ENCODE data around the gene STARD9. TPM values are rescaled to one million over a fixed set of nuclear protein-coding genes. Genes with fewer than 3 reads are reported as not detected.
"Not testable (repeated sequence)": the region's sequence is repeated elsewhere in the genome, so short reads cannot be mapped to it uniquely, and the experiment has no call there.

The STARD9 gene
- polyA plus RNA-seq (2014; cell fraction: cytosol; rRNA removed), result 7.2 and 8.7 TPM in 2 replicates
- 40.5 and 66.8 TPM in 2 replicates for polyA plus RNA-seq (2014; cell fraction: nucleus; rRNA removed)

DNA sequence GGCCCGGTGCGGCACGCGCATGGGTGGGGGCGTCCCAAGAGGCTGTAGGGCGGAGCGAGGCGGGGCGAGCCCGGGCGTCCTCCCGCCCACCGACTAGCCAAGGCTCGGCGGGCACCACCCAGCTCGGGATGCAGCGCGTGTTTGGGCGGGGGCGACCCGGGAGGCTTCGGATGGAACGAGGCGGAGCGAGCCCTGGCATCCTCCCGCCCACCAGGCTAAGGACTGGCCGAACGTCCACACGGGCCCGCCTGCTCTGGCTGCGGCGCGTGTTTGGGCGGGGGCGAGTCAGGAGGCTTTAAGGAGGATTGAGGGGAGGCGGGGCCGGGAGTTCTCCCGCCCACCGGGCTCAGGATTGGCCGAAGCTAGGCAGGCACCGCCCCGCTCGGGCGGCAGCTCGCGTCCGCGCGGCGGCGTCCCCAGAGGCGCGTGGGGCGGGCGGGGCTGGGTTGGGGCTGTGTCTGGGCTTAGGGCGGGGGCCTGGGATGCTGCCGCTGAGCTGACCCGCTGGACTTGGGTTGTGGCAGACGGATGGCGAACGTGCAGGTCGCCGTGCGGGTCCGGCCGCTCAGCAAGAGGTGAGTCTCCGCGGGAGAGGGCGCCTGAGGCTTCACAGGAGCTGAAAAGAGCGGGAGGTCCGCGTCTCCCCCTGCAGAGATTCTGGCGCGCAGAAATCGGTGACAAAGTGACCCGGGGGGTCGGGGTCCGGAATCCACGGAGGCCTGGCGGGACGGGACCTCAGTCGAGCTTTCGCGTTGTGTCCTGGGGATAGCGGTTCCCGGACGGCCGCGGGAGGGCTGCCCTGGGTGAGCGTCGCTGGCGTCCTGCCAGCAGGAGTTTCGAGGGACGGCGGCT lies at the start of gene STARD9:
STARD9 (plus strand) TSS at position 419 of the 852 bp plus-strand sequence; CDS start at position 529, 110 bp downstream.
- peak; percentile 99 for DNase-seq (ENCODE audit: low spot score)

DNA sequence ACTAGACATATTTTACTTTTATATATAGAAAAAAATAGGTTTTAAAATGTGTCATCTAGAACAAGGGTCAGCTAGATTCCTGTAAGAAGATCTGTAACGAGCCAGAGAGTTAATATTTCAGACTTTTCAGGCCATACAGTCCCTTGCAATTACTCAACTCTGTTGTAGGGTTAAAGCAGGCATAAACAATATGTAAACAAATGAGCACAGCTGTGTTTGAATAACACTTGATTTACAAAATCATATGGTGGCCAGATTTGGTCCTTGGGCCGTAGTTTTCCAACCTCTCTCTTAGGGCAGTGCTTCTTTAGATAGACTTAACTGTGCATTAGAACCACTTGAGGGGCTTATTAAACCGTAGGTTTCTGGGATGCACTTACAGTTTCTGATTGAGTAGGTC lies 46.4 kb upstream of the STARD9 start:
- no peak for DNase-seq (ENCODE audit: low spot score)

DNA sequence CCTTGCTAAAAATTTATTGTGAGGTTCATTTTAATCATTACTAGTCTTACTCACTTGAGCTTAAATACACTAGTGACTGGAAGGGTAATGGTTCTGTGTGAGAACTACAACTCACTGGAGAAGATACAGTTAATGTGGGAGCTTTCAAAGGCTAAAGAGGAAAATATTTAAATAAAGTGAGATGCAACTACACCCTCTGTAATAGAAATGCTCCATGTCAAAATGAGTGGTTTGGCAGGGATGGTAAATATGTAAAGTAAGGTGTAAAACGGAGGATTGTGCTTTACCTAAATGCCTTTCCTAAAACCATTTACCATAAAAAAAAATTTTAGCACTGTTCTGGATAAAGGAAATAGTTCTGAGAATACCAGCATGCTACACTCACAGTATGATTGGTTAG lies 42.2 kb upstream of the STARD9 start:
- no peak for DNase-seq (ENCODE audit: low spot score)

DNA sequence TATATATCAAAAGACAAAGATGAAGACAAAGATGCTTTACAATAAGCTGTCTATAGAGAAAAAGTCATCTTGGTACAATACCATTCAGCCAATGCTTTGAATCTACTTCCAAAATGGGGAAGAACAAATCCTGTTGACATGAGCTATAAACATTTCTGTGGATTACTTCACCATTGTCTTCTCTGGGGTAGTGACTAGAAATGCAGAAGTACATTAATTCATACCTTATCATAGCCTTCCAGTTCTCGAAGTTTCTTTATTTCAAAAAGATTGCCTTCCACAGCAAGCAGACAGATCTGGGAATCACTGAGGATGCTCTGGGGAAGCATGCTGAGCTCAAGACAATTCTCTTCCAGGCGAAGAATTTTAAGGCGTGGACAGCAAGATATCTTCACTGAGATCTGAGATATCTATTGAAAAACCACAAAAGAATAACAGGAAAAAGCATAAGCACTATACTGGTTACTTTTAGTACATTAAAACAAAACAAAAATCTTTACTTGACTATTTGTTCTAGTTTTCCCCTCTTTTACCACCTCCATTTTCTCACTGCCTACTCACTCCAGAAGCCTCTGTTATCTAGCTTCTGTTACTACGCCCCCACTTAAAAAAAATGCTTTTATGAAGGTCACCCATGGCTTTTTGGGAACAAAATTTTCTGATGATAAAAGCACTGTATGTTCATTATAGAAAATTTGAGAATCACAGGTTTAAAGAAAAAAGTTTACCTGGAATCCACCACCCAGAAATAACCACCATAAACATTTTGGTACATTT lies 30.4 kb upstream of the STARD9 start:
- DNase-seq (ENCODE audit: low spot score), result no peak

DNA sequence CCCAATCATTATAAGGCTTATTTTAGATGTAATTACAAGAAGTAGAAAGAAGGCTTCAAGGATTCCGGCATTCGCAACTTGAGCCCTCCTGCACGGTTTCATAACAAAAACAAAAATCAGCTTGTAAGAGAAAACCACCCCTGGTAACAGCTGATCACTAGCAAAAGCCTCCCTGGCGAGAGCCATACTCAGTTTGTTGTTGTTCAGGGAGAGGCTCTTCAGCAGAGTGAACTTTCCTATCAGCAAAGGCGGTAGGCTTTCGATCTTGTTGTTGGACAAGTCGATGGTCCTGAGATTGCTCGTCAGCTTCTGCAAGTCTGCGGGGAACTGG lies 27.5 kb upstream of the STARD9 start:
- DNase-seq (ENCODE audit: low spot score), result no peak

DNA sequence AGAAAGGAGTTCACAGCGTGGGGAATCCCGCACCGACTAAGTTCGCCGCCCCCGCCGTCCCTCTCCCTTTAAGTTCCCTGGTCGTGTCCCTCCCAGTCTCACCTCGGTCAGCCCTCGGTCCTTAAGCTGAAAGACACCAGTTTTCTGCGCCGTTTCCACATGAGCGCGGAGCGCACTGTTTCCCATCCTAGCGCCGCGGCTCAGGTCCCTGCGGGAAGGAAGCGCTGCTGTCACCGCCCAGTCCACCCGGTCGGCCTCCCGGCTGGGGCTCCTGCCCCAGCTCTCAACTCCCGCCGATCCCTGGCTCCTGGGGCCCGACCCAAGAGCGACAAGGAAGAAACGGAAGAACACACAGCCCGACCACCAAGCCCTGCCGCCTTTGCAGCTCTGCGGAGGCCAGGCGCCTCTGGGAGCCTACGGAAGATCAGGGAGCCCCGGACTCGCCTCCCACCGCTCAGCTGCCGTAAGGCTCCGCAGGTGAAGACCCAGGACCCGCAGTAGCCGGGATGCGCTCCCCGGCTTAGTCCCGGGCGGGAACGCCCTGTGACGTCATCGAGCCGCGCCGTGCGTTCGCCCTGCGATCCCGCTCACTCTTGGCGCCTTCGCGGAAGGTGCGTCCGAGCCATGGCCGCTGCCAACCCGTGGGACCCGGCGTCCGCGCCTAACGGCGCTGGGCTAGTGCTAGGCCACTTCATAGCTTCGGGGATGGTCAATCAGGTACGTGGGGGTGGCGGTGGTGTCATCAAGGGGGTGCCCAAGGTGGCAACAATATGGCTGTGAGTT lies 27.0 kb upstream of the STARD9 start, which contains the start of the genes HAUS2 and LRRC57:
HAUS2 (plus strand) TSS at position 590 of the 783 bp plus-strand sequence; CDS start at position 625, 35 bp downstream.
LRRC57 (minus strand) TSS at position 545 of the 783 bp plus-strand sequence; CDS start at position 186, 359 bp downstream.
- DNase-seq (ENCODE audit: low spot score), result peak; percentile 89

DNA sequence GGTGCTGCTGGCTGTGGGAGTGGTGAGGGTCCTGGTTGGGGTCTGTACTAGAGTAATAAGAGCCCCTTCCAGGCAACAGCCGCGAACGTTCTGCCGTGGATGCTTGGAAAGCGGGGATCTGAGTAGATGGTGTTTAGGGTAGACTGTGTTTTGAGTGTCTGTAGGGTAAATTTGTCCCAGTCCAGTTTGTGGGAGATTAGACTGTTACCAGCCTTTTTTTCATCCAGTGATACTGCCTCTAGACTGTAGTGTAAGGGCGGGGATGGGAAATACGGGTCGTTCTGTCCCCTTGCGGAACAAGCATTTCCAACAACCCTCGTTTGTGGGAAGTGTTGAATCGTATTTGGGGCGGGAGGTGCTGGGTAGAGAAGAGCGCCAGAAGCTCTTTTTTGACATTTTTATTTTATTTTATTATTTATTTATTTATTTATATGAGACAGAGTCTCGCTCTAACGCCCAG lies 26.3 kb upstream of the STARD9 start:
- DNase-seq (ENCODE audit: low spot score), result no peak

DNA sequence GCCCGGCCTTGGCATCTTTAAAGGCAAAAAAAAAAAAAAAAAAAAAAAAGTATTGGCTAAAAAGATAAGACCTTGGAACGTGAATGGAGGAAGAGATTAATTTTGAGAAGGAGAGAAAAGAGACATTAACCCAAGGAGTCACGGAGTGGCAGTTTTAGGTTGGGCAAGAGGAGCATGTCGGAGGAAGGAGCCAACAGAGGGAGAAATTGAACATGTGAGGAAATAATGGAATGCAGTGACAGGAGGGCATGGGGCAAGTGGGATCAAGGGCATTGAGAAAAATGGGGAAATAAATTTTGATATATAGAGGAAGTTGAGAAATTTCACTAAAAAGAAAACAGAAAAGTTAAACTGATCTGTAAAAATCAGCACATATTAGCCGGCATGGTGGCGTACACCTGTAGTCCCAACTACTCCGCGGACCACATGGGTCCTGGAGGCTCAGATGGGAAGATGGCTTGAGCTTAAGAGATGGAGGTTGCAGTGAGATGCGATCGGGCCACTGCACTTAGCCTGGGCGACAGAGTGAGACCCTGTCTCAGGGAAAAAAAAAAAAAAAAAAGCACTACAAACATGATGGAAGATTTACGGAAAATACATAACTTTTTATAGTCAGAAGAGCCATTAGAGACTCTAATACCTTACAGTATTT lies 25.5 kb upstream of the STARD9 start:
- no peak for DNase-seq (ENCODE audit: low spot score)

DNA sequence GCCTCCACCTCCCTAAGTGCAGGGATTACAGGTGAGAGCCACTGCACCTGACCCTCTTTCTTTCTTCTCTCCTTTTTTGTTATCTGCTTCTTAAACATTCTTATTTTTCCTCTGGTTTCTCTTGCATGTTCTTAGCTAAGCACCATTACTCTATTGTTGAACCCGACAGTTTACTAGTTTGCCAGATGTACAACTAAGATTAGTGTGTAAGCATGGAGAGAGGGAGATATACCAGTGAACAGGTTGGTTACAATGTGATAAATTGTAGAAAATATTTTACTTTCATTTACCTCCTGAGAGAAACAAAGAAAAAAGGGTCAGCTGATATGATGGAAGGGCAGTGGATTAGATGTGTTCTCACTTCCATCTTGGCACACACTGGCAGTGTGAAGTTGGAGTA lies 21.9 kb upstream of the STARD9 start:
- no peak for DNase-seq (ENCODE audit: low spot score)

DNA sequence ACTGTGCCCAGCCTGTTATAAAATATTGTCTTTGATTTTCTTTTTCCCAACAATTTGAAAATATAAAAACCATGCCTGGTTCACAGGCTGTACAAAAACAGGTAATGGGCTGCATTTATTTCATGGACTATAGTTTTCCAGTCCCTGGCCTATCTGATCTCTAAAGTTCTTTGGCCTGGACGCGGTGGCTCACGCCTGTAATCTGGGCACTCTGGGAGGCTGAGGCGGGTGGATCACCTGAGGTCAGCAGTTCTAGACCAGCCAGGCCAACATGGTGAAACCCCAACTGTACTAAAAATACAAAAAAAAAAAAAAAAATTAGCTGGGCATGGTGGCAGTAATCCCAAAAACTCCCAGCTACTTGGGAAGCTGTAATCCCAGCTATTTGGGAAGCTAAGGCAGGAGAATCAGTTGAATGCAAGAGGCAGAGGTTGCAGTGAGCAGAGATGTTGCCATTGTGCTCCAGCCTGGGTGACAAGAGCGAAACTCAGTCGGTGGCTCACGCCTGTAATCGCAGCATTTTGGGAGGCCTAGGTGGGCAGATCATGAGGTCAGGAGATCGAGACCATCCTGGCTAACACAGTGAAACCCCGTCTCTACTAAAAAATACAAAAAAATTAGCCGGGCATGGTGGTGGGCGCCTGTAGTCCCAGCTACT lies 18.7 kb upstream of the STARD9 start:
- DNase-seq (ENCODE audit: low spot score), result not testable (repeated sequence)

DNA sequence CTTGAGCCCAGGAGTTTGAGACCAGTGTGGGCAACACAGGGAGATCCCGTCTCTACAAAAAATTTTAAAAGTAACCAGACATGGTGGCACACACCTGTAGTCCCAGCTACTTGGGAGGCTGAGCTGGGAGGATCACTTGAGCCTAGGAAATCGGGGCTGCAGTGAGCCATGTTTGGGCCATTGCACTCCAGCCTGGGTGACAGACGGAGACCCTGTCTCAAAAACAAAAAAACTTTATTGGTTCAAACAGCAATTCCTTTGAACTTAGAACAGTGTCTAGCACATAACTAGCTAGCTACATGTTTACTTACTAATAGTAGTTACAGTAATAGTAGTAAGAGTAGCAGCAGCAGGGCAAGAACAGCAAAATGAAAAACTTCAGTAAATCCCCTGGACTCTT lies 16.7 kb upstream of the STARD9 start:
- no peak for DNase-seq (ENCODE audit: low spot score)

DNA sequence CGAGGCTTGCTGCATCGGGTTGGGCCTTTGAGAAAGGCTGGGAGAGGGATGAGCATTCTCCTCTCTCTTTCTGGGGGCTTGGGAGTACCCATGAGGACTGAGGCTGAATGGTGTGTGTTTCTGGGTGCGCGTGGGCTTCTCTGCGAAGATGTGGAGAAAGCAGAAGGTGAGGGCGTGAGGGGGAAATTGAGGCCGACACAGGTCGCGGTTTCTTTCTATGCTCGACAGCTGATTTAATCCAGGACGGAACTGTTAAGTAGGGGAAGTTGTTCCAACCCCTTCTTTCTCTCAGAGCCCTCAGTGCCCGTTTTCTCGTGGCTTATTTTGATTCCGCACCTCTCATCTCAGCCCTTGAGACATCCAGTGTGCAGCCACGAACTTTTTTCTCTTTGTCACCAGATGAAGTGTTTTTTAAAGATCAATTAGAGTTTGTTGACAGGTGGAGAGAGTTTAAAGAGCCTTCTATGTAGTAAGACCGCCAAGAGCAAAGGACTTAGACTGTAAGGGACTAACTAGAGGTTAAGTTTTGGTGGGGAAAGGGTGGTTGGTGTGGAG lies 711 bp downstream of the STARD9 start:
- DNase-seq (ENCODE audit: low spot score), result peak; percentile 20

DNA sequence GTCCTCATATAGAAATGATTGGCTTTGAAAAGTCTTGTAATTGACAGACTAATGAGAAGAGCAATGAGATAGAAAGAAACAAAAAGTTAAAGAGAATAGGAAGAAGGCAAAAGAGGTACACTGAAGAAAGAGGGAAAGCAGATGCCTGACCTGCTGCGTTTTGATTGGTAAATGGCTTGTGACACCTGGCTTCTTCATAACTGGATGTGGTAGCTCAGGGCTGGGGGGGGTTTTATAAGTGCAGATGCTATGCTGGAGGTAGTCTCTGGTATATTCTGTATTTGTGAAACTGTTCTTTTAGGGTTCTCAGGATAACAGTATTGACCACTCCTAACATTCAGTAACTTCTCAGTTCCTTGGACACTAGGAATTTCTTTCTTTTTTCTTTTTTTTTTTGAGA lies 1.4 kb downstream of the STARD9 start:
- no peak for DNase-seq (ENCODE audit: low spot score)

DNA sequence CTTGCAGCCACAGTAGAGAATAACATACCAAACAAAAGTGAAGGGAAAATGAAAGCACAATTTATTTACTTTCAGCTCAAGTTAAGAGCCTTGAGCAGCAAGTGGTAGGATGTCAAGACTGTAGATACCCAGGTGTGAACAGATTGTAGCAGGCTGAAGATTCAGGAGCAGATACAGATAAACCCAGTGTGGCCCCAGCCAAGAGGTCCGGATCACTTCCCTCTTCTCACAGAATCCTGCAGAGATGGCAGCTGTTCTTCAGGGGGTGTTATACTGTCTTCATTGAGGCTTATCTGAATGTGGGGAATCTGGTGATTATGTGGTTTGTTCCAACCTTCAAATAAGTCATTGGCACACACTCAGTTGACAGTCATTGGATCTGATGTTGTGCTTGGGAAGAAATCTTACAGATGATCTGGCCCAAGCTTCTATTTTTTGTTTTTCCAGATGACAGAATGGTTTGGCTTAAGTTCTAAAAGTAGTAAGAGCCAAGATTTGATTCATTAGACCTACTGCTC lies 2.2 kb downstream of the STARD9 start:
- no peak for DNase-seq (ENCODE audit: low spot score)

DNA sequence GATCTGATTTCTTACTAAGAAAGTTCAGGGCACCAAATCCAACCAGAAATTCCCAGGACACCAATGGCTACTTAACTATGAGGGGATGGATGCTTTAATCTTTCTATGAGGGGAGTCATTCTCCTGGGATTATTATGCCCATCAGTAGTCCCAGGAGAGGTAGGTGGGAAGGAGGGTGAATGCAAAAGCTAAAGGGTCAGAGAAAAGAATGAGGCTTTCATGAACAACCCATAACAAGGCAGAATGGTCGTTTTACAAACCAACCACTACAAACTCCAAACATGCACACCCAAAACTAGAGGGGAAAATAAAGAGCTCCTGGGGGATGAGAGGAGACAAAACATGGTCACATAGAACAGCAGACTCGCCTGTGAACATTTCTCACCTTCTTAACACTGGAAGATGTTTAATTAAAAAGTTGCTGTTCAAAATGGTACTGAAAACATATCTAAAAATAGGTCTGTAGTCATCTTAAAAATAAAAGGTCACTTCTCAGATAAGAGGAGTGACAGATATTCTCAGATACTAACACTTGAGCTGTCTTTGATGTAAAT lies 3.7 kb downstream of the STARD9 start:
- no peak for DNase-seq (ENCODE audit: low spot score)

DNA sequence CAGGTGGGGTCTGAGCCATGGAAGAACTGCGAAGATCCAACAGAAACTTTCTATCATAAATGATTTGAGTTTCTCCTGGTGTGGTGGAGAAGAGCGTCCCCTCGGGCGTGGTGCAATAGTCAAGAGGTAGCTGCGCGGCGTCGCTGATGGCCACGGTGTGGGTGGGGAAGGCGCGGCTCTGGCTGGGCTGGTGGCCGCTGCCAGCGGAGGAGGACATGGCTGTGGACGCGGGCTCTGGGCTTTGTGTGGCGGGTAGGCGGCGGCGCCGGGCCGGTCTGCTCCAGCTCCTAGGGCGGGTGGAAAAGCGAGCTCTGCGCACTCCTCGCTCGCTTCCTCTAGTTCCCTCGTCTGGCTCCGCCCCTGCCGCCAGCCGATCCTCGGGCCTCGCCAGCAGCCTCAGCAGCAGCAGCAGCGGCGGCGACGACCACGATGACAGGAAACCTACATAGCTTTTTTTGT lies 5.9 kb downstream of the STARD9 start:
- peak; percentile 82 for DNase-seq (ENCODE audit: low spot score)

DNA sequence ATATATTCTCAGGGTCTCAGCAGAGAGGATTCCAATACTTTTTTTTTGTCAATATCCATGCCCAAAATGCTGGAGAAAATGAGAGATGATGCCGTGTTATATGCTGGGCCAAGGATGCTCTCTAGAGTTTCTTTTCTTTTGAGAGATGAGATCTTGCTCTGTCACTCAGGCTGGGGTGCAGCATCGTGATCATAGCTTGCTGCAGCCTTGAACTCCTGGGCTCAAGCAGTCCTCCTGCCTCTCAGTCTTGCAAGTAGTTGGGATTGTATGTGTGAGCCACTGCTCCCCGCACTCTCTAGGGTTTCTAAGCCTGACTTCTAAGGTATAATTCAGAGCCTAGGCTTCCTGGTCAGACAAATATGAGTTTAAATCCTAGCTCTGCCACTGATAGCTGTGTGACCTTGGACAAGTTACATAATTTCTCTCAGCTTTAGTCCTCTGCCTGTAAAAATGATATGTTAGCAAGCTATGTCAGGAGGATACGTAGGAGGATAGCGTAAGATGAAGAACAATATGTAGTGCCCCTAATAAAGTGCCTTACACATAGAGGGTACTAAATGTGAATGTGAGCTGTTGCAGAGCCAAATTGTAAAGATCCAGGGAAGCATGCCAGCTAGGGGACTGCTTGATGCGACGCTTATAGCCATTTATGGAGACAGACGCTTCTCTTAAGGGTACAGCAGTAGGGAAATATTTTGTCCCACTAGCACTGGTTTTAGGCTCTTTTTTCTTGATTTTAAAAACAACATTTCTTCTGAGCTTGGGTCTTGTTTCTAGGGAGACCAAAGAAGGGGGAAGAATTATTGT lies 7.4 kb downstream of the STARD9 start:
- no peak for DNase-seq (ENCODE audit: low spot score)

DNA sequence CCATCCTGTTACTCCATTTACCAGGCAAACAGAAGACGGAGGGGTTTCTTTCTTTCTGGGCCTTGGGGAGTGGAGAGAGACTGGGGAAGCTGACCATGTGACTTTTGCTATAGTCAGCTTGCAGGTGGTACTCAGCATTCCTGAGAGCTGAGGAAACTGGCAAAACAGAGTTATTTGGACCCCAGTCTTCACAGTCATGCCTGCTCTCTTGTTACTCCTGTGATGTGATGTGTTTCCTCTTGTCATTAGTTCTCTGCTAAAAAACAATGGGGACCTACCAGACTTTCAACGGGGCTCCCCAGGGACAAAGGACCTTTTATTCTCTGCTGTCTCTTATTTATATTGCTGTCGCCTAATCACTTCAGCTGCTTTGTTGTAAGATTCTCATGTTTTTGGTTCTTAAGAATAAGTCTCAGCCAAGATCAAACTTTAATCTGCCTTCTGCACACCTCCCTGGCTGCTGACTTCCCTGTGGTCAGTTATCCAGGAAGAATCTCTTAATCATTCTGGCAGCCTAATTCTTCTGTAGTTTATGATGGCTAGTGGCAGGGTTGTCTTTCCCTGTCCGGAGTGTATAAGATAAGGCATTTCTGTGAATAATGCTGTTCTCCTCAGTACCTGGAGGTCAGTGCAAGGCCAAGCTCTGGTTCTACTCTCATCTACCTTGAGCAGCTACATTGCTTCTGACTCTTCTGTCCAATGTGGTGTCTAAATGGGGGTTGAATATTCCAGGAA lies 8.8 kb downstream of the STARD9 start:
- no peak for DNase-seq (ENCODE audit: low spot score)
